Parathyroid adenoma (tissue), 2 donors: ENCODE data around the gene DMC1.

Experiments used
- H2AFZ ChIP-seq: fragments of 300-600 bp; sonication (generic); one replicate; pipeline ENCODE4 v1.7.0; 2017; ENCODE audit warnings: antibody characterized with exemption, mild to moderate bottlenecking
- H3K27ac ChIP-seq: fragments of 300-600 bp; sonication (generic); one replicate; pipeline ENCODE4 v1.7.0; 2017
- H3K27me3 ChIP-seq: fragments of 300-600 bp; sonication (generic); one replicate; pipeline ENCODE4 v1.7.0; 2017; ENCODE audit warnings: low read length; ENCODE audit not compliant: control insufficient read depth, insufficient read depth
- H3K36me3 ChIP-seq: fragments of 300-600 bp; sonication (generic); one replicate; pipeline ENCODE4 v1.7.0; 2017; ENCODE audit warnings: low read length; ENCODE audit not compliant: control insufficient read depth, insufficient read depth
- H3K4me1 ChIP-seq: fragments of 300-600 bp; sonication (generic); one replicate; pipeline ENCODE4 v1.7.0; 2017; ENCODE audit warnings: control low read depth
- H3K4me2 ChIP-seq: fragments of 300-600 bp; sonication (generic); one replicate; pipeline ENCODE4 v1.7.0; 2017; ENCODE audit warnings: low read length
- H3K4me3 ChIP-seq: fragments of 300-600 bp; sonication (generic); one replicate; pipeline ENCODE4 v1.7.0; 2017; ENCODE audit warnings: low read depth, low read length
- H3K79me2 ChIP-seq: fragments of 300-600 bp; sonication (generic); one replicate; pipeline ENCODE4 v1.7.0; 2017; ENCODE audit warnings: control low read depth
- H3K9ac ChIP-seq: fragments of 300-600 bp; sonication (generic); one replicate; pipeline ENCODE4 v1.7.0; 2017; ENCODE audit warnings: mild to moderate bottlenecking
- H3K9me3 ChIP-seq: fragments of 300-600 bp; sonication (generic); one replicate; pipeline ENCODE4 v1.7.0; 2017; ENCODE audit warnings: low read length; ENCODE audit not compliant: control insufficient read depth
- CTCF ChIP-seq: fragments of 300-600 bp; sonication (generic); IDR thresholded peaks from one replicate; pipeline ENCODE4 v1.7.0; 2017; ENCODE audit warnings: antibody characterized with exemption, mild to moderate bottlenecking
- donor health status: primary hyperparathyroidism.

Gene DMC1

GRCh38 chr22:38567531-38568285 lies 2.3 kb downstream of the DMC1 start:
- H3K27ac ChIP-seq: no peak overlapping the region
- H3K9me3 ChIP-seq: no peaks in the 10 kb centered on the region
- no peak overlapping the region for H3K9ac ChIP-seq
- no peaks in the 10 kb centered on the region for H3K36me3 ChIP-seq
- H3K4me1 ChIP-seq: peaks cover 6% of the 10 kb centered on the region
- no peaks in the 10 kb centered on the region for H3K79me2 ChIP-seq
- H2AFZ ChIP-seq: no peak overlapping the region
- no peak for TF ChIP-seq CTCF
- no peak overlapping the region for H3K4me2 ChIP-seq
- no peaks in the 10 kb centered on the region for H3K27me3 ChIP-seq
- H3K4me3 ChIP-seq: no peak overlapping the region

- Histone ChIP-seq H3K9ac (no peak overlapping the region), H3K4me2 (no peak overlapping the region), H3K27me3 (no peaks in the 10 kb centered on the region), H3K79me2 (no peaks in the 10 kb centered on the region), H2AFZ (no peak overlapping the region), H3K4me3 (no peak overlapping the region), H3K4me1 (peaks cover 6% of the 10 kb centered on the region), H3K27ac (no peak overlapping the region), H3K36me3 (no peaks in the 10 kb centered on the region), H3K9me3 (no peaks in the 10 kb centered on the region)
- TF ChIP-seq CTCF: no peak
Measured at GRCh38 chr22:38566726-38567504, 3.1 kb downstream of the DMC1 start.

GRCh38 chr22:38565441-38565840 lies 4.5 kb downstream of the DMC1 start:
- no peak for TF ChIP-seq CTCF
- H3K4me2 ChIP-seq: no peak overlapping the region
- no peaks in the 10 kb centered on the region for H3K9me3 ChIP-seq
- no peak overlapping the region for H3K9ac ChIP-seq
- H2AFZ ChIP-seq: no peak overlapping the region
- H3K79me2 ChIP-seq: no peaks in the 10 kb centered on the region
- H3K4me3 ChIP-seq: no peak overlapping the region
- H3K4me1 ChIP-seq: no peaks in the 10 kb centered on the region
- no peaks in the 10 kb centered on the region for H3K36me3 ChIP-seq
- H3K27ac ChIP-seq: no peak overlapping the region
- no peaks in the 10 kb centered on the region for H3K27me3 ChIP-seq

GRCh38 chr22:38564669-38565068 lies 5.3 kb downstream of the DMC1 start:
- Histone ChIP-seq H3K79me2 (no peaks in the 10 kb centered on the region), H3K36me3 (no peaks in the 10 kb centered on the region), H3K4me3 (no peak overlapping the region), H3K27me3 (no peaks in the 10 kb centered on the region), H2AFZ (no peak overlapping the region), H3K9me3 (no peaks in the 10 kb centered on the region), H3K4me1 (no peaks in the 10 kb centered on the region), H3K4me2 (no peak overlapping the region), H3K9ac (no peak overlapping the region), H3K27ac (no peak overlapping the region)
- TF ChIP-seq CTCF: no peak
